SH-SY5Y (cell line): ENCODE results near the gene SVEP1.

Experiments used
- GATA2 ChIP-seq: IDR thresholded peaks from 2 replicates; pipeline ENCODE4 v1.6.1; 2011; ENCODE audit warnings: mild to moderate bottlenecking, low read depth, low read length
- GATA3 ChIP-seq: IDR thresholded peaks from 2 replicates; pipeline ENCODE4 v1.6.1; 2011; ENCODE audit warnings: low read depth, mild to moderate bottlenecking, low read length, moderate library complexity

- no peak for TF ChIP-seq GATA3
- TF ChIP-seq GATA2: no peak
These were observed 241.8 kb downstream of the SVEP1 start, which contains the start of gene TXNDC8 for GRCh38 chr9:110337727-110338126.
